ENCODE data around the gene TBX4. TPM values are rescaled to one million over a fixed set of nuclear protein-coding genes. Genes with fewer than 3 reads are reported as not detected.

Gene TBX4
- total and polyA plus RNA-seq, 9 of the 15 experiments (the other 6 are each of a cell fraction or from before 2014, with no cell fraction given), result not detected

GRCh38 chr17:61463316-61464129 is 11.3 kb downstream of the TBX4 start (continued):
- TF ChIP-seq, protein P1, sequence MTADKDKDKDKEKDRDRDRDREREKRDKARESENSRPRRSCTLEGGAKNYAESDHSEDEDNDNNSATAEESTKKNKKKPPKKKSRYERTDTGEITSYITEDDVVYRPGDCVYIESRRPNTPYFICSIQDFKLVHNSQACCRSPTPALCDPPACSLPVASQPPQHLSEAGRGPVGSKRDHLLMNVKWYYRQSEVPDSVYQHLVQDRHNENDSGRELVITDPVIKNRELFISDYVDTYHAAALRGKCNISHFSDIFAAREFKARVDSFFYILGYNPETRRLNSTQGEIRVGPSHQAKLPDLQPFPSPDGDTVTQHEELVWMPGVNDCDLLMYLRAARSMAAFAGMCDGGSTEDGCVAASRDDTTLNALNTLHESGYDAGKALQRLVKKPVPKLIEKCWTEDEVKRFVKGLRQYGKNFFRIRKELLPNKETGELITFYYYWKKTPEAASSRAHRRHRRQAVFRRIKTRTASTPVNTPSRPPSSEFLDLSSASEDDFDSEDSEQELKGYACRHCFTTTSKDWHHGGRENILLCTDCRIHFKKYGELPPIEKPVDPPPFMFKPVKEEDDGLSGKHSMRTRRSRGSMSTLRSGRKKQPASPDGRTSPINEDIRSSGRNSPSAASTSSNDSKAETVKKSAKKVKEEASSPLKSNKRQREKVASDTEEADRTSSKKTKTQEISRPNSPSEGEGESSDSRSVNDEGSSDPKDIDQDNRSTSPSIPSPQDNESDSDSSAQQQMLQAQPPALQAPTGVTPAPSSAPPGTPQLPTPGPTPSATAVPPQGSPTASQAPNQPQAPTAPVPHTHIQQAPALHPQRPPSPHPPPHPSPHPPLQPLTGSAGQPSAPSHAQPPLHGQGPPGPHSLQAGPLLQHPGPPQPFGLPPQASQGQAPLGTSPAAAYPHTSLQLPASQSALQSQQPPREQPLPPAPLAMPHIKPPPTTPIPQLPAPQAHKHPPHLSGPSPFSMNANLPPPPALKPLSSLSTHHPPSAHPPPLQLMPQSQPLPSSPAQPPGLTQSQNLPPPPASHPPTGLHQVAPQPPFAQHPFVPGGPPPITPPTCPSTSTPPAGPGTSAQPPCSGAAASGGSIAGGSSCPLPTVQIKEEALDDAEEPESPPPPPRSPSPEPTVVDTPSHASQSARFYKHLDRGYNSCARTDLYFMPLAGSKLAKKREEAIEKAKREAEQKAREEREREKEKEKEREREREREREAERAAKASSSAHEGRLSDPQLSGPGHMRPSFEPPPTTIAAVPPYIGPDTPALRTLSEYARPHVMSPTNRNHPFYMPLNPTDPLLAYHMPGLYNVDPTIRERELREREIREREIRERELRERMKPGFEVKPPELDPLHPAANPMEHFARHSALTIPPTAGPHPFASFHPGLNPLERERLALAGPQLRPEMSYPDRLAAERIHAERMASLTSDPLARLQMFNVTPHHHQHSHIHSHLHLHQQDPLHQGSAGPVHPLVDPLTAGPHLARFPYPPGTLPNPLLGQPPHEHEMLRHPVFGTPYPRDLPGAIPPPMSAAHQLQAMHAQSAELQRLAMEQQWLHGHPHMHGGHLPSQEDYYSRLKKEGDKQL (CRISPR knock-in tag; IDR thresholded peaks at IDR 0.05; ENCODE audit: borderline replicate concordance), result no peak
- TF ChIP-seq HNRNPLL (IDR thresholded peaks at IDR 0.05; ENCODE audit: low read depth, low read length, poor library complexity, severe bottlenecking) (no peak), ADNP (tag; IDR thresholded peaks at IDR 0.05) (no peak), MCM5 (IDR thresholded peaks at IDR 0.05; ENCODE audit: low read depth) (no peak), ASH1L (IDR thresholded peaks at IDR 0.05; ENCODE audit: borderline replicate concordance, low read depth, partially characterized antibody) (no peak), PTBP1 (IDR thresholded peaks at IDR 0.05; ENCODE audit: low read depth, low read length) (no peak), MAX (CRISPR knock-in tag; IDR thresholded peaks at IDR 0.05) (no peak), MAFG (tag; conservative IDR thresholded peaks at IDR 0.05) (no peak), PCBP2 (IDR thresholded peaks at IDR 0.05; ENCODE audit: low read depth, low read length, poor library complexity, severe bottlenecking) (no peak), ZNF592 (IDR thresholded peaks at IDR 0.05) (no peak), NFIC (IDR thresholded peaks at IDR 0.05) (peak; percentile 74)
- TF ChIP-seq, protein P2, sequence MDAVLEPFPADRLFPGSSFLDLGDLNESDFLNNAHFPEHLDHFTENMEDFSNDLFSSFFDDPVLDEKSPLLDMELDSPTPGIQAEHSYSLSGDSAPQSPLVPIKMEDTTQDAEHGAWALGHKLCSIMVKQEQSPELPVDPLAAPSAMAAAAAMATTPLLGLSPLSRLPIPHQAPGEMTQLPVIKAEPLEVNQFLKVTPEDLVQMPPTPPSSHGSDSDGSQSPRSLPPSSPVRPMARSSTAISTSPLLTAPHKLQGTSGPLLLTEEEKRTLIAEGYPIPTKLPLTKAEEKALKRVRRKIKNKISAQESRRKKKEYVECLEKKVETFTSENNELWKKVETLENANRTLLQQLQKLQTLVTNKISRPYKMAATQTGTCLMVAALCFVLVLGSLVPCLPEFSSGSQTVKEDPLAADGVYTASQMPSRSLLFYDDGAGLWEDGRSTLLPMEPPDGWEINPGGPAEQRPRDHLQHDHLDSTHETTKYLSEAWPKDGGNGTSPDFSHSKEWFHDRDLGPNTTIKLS (IDR thresholded peaks at IDR 0.05; ENCODE audit: borderline replicate concordance, low read depth), result no peak

Data from K562 (cell line).